Omental fat pad (tissue), 4 donors: ENCODE results near the gene TBL1X. TPM values are rescaled to one million over a fixed set of nuclear protein-coding genes. Genes with fewer than 3 reads are reported as not detected.
"Not testable (repeated sequence)": the region's sequence is repeated elsewhere in the genome, so short reads cannot be mapped to it uniquely, and the experiment has no call there.

ENCODE experiments used
- ATAC-seq: fragments of 150-250 bp; one replicate; pipeline ENCODE4 v1.9.1; 2016; ENCODE audit warnings: mild to moderate bottlenecking, moderate library complexity; ENCODE audit not compliant: low FRiP score
- DNase-seq: peaks from one replicate; pipeline ENCODE4 v3.0.0-alpha.2; 2019; ENCODE audit warnings: low spot score
- total RNA-seq, 4 donors: library from RNA; depleted of rRNA; stranded (reverse); fragments of >200 nt; gene quantifications; one replicate each; pipeline ENCODE4 v1.1.0, GENCODE V29; 2016
- TF ChIP-seq, protein P1 (sequence below), 3 donors: fragments of 450-650 bp; IDR thresholded peaks; one replicate each; pipeline ENCODE4 v1.5.1; 2016 to 2017; ENCODE audit warnings: antibody characterized with exemption in 3 of 3, mild to moderate bottlenecking in 3 of 3, moderate library complexity in 2 of 3

The TBL1X gene
- total RNA-seq, 4 donors from 2014 or later: 13.1 to 22.7 (median 16.2) TPM

DNA sequence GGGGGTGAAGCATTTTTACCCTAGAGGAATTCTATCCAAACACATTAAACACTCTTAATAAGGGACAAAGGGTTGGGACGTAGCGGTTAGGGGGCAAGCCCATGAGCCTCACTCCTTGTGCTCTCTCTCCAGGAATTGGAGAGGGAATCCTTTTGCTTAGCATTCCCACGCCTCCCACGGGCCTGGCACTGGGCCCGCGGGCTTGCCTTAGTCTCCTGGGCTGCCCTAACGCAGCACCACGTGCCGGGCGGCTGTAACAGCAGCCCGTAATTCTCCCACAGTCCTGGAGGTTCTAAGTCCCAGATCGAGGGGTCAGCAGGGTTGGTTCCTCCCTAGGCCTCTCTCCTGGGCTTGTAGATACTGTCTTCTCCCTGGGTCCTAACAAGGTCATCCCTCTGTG, 67.5 kb downstream of the TBL1X start:
- TF ChIP-seq, protein P1, sequence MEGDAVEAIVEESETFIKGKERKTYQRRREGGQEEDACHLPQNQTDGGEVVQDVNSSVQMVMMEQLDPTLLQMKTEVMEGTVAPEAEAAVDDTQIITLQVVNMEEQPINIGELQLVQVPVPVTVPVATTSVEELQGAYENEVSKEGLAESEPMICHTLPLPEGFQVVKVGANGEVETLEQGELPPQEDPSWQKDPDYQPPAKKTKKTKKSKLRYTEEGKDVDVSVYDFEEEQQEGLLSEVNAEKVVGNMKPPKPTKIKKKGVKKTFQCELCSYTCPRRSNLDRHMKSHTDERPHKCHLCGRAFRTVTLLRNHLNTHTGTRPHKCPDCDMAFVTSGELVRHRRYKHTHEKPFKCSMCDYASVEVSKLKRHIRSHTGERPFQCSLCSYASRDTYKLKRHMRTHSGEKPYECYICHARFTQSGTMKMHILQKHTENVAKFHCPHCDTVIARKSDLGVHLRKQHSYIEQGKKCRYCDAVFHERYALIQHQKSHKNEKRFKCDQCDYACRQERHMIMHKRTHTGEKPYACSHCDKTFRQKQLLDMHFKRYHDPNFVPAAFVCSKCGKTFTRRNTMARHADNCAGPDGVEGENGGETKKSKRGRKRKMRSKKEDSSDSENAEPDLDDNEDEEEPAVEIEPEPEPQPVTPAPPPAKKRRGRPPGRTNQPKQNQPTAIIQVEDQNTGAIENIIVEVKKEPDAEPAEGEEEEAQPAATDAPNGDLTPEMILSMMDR (IDR thresholded peaks at IDR 0.05): no peak
- ATAC-seq (peak; percentile 22), DNase-seq (no peak)

DNA sequence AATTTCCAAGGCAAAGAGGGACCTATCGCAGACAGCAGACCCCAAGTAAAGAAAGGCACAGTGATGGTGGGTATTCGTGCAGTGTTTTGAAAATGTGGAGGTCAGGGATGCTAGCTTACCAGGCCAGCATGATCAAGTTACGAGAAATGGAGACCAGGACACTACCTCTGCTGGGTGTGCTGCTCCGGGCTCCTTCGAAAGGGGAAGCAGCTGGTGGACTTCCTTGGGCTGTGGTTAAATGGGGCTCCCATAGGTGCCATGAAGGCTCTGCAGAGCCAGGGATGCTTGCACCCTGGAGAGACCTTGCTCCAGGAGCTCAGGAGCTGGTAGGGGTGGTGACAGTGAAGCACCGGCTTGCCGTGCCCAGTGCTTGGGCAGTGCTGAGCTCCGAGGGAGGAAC, 68.8 kb downstream of the TBL1X start:
- DNase-seq (no peak), ATAC-seq (no peak)
- TF ChIP-seq, protein P1 (IDR thresholded peaks at IDR 0.05): no peak

DNA sequence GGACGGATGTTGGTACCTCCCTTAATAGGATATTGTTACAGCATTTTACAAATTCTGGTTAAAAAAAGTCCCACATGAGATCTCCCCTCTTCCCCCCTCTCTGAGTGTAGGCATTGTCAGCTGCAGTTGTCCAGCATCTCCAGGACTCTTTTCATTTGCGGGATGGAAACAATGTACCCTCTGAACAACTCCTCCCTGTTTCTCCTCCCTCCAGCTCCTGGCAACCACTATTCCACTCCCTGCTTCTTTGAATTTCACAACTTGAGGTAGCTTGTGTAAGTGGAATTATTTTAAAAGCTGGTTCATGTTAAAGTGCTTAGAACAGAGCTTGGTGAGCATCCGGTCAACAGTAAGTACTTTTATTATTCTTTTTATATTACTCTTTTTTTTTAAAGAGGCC, 69.8 kb downstream of the TBL1X start:
- ATAC-seq (no peak), DNase-seq (no peak)
- TF ChIP-seq, protein P1 (IDR thresholded peaks at IDR 0.05): no peak

DNA sequence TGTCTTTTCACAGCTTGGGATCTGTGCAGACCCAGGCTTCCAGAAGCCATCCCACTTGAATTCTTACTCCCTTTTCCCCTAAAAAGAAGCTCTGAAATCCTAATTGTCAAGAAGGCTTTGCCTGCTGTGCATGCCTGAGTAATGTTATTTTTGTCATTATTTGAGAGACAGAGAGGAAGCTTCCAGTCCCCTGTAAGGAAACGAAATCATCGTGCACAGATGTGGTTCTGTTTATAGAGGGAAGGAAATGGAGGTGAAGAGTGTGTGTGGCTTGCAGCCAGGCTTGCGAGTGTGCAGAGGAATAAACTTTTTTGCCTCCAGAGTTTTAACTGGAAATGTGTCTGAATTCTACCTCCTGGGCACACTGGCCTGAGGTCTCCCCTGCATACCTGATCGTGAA, 70.2 kb downstream of the TBL1X start:
- ATAC-seq (no peak), DNase-seq (no peak)
- TF ChIP-seq, protein P1 (IDR thresholded peaks at IDR 0.05): no peak

DNA sequence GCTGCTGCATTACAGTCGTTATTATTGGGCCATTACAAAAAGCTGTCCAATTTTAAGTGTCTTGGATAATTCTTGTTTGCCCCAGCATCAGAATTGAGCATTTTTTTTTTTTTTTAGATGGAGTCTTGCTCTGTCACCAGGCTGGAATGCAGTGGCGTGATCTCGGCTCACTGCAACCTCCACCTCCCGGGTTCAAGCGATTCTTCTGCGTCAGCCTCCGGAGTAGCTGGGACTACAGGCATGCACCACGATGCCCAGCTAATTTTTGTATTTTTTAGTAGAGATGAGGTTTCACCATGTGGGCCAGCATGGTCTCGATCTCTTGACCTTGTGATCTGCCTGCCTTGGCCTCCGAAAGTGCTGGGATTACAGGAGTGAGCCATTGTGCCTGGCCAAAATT, 71.3 kb downstream of the TBL1X start:
- DNase-seq, ATAC-seq: not testable (repeated sequence)

DNA sequence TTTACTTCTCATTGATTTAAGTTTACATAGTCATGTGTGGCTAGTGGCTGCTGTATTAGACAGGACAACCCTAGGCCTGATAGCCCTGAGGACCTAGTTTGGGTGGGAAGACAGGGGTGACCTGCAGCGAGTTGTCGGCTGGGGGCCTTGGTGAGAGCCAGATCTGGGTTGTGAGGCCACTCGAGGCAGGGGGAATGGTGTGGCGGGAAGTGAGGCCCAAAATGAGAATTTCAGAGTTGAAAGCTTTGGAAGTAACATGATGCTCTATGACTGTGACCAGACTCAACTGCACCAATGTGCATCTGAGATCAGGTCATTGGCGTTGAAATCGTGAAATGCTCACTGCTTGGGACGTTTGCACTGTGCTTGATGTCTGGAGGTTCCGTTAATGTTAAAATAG, 72.9 kb downstream of the TBL1X start:
- DNase-seq: no peak
- ATAC-seq: no peak
- TF ChIP-seq, protein P1 (IDR thresholded peaks at IDR 0.05): no peak

DNA sequence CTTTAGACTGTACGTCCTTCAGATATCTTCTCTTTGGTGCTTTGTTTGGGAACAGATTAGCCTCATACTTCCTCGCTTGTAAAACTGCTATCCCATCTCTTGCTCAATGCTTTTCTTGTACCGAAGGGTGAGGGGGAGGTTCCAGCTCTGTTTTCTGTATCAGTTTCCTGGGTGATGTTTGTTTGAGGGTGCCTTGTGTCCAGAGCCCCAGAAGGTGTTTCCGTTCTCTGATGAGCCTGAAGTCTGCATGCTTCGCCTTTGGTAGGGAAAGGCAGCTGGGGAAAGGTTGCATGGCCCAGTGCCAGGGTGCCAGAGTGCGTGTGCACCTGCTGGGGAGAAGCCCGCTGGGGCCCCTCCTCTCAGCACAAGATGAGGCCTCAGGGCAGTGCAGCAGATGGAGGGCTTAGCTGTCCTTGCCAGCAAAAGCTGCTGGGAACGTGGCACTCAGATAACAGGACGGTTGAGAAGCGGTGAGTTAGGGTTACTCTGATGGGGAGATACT, 73.7 kb downstream of the TBL1X start:
- DNase-seq (no peak), ATAC-seq (no peak)
- TF ChIP-seq, protein P1 (IDR thresholded peaks at IDR 0.05): no peak
